Measurements from ENCODE around the gene PRRT1B. TPM values are rescaled to one million over a fixed set of nuclear protein-coding genes. Genes with fewer than 3 reads are reported as not detected.

Gene PRRT1B
- total RNA-seq, 1 experiment from 2014 or later, result not detected

GRCh38 chr9:131552030-131552429, 6.7 kb downstream of the PRRT1B start:
- ChIA-PET CTCF (no interaction called here), POLR2A (ENCODE audit: low non-redundant PET) (interaction anchor here (0.6 kb wide), 1 partner anchor 51 kb away, joined by 3 read pairs; no protein-coding TSS in a partner anchor)
- Histone ChIP-seq H3K36me3 (ENCODE audit: insufficient read depth, low read length, poor library complexity, severe bottlenecking) (no peaks in the 10 kb centered on the region), H3K9me3 (ENCODE audit: low read depth, low read length, poor library complexity, severe bottlenecking) (no peaks in the 10 kb centered on the region), H3K27me3 (replicated peaks; ENCODE audit: insufficient read depth, low read depth, low read length, poor library complexity) (peaks cover 31% of the 10 kb centered on the region), H3K4me1 (ENCODE audit: insufficient read depth, low read length, poor library complexity, severe bottlenecking) (no peaks in the 10 kb centered on the region), H3K4me3 (ENCODE audit: low read depth, low read length, poor library complexity, severe bottlenecking) (no peak overlapping the region), H3K27ac (ENCODE audit: low read depth, low read length, poor library complexity, severe bottlenecking) (no peak overlapping the region)
- no peak for TF ChIP-seq EZH2 (IDR thresholded peaks at IDR 0.05; ENCODE audit: borderline replicate concordance, low read depth, low read length, poor library complexity, severe bottlenecking)
- TF ChIP-seq, protein P1, sequence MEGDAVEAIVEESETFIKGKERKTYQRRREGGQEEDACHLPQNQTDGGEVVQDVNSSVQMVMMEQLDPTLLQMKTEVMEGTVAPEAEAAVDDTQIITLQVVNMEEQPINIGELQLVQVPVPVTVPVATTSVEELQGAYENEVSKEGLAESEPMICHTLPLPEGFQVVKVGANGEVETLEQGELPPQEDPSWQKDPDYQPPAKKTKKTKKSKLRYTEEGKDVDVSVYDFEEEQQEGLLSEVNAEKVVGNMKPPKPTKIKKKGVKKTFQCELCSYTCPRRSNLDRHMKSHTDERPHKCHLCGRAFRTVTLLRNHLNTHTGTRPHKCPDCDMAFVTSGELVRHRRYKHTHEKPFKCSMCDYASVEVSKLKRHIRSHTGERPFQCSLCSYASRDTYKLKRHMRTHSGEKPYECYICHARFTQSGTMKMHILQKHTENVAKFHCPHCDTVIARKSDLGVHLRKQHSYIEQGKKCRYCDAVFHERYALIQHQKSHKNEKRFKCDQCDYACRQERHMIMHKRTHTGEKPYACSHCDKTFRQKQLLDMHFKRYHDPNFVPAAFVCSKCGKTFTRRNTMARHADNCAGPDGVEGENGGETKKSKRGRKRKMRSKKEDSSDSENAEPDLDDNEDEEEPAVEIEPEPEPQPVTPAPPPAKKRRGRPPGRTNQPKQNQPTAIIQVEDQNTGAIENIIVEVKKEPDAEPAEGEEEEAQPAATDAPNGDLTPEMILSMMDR (conservative IDR thresholded peaks at IDR 0.05; ENCODE audit: low read depth, low read length), result no peak
- no TSS peak for BruUV-seq (replicated peaks)
- DNase-seq (ENCODE audit: low spot score), result no peak
- intact Hi-C loops (cut with micrococcal nuclease; ENCODE audit: unreplicated experiment), result no loop called here

- Histone ChIP-seq H3K27ac (ENCODE audit: low read depth, low read length, poor library complexity, severe bottlenecking) (no peak overlapping the region), H3K27me3 (replicated peaks; ENCODE audit: insufficient read depth, low read depth, low read length, poor library complexity) (peaks cover 20% of the 10 kb centered on the region), H3K4me1 (ENCODE audit: insufficient read depth, low read length, poor library complexity, severe bottlenecking) (no peaks in the 10 kb centered on the region), H3K36me3 (ENCODE audit: insufficient read depth, low read length, poor library complexity, severe bottlenecking) (no peaks in the 10 kb centered on the region), H3K9me3 (ENCODE audit: low read depth, low read length, poor library complexity, severe bottlenecking) (no peaks in the 10 kb centered on the region), H3K4me3 (ENCODE audit: low read depth, low read length, poor library complexity, severe bottlenecking) (no peak overlapping the region)
- intact Hi-C loops (cut with micrococcal nuclease; ENCODE audit: unreplicated experiment), result no loop called here
- peak; percentile 31 for DNase-seq (ENCODE audit: low spot score)
- no TSS peak for BruUV-seq (replicated peaks)
- POLR2A ChIA-PET (ENCODE audit: low non-redundant PET), result no interaction called here
- CTCF ChIA-PET, result no interaction called here
- TF ChIP-seq, protein P1 (conservative IDR thresholded peaks at IDR 0.05; ENCODE audit: low read depth, low read length), result no peak
- no peak for TF ChIP-seq EZH2 (IDR thresholded peaks at IDR 0.05; ENCODE audit: borderline replicate concordance, low read depth, low read length, poor library complexity, severe bottlenecking)
Measured at GRCh38 chr9:131554087-131554842, 8.9 kb downstream of the PRRT1B start.

DNA sequence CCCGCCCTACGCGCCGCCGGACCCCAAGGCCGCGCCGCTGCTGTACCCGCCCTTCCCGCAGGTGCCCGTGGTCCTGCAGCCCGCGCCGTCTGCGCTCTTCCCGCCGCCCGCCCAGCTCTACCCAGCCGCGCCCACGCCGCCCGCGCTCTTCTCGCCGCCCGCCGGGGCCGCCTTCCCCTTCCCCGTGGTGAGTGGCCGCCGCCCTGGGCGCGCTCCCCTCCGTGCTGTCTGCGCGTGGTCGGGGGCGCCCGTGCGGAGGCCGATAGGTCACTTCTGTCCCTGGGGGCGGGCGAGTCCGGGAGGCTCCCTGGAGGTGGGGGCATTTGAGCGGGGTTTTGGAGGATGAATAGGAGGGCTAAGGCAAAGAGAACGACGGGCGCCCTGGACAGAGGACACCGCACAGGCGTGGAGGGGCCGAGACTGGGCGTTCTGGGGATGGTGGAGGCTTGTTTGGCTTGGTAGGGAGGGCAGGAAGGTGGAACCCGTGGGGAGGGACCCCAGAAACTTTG, 9.6 kb downstream of the PRRT1B start:
- Histone ChIP-seq H3K36me3 (ENCODE audit: insufficient read depth, low read length, poor library complexity, severe bottlenecking) (no peaks in the 10 kb centered on the region), H3K4me1 (ENCODE audit: insufficient read depth, low read length, poor library complexity, severe bottlenecking) (no peaks in the 10 kb centered on the region), H3K27me3 (replicated peaks; ENCODE audit: insufficient read depth, low read depth, low read length, poor library complexity) (peaks cover 20% of the 10 kb centered on the region), H3K4me3 (ENCODE audit: low read depth, low read length, poor library complexity, severe bottlenecking) (no peak overlapping the region), H3K9me3 (ENCODE audit: low read depth, low read length, poor library complexity, severe bottlenecking) (no peaks in the 10 kb centered on the region), H3K27ac (ENCODE audit: low read depth, low read length, poor library complexity, severe bottlenecking) (no peak overlapping the region)
- POLR2A ChIA-PET (ENCODE audit: low non-redundant PET), result no interaction called here
- no TSS peak for BruUV-seq (replicated peaks)
- no peak for TF ChIP-seq EZH2 (IDR thresholded peaks at IDR 0.05; ENCODE audit: borderline replicate concordance, low read depth, low read length, poor library complexity, severe bottlenecking)
- TF ChIP-seq, protein P1 (conservative IDR thresholded peaks at IDR 0.05; ENCODE audit: low read depth, low read length), result no peak
- CTCF ChIA-PET, result no interaction called here
- intact Hi-C loops (cut with micrococcal nuclease; ENCODE audit: unreplicated experiment), result no loop called here
- no peak for DNase-seq (ENCODE audit: low spot score)
